ENCODE data around the gene CAMK1D. TPM values are rescaled to one million over a fixed set of nuclear protein-coding genes. Genes with fewer than 3 reads are reported as not detected.
"Not testable (repeated sequence)": the region's sequence is repeated elsewhere in the genome, so short reads cannot be mapped to it uniquely, and the experiment has no call there.

Gene CAMK1D
- total RNA-seq, 1 experiment from 2014 or later: 0.52 TPM

- DNase-seq (ENCODE audit: low read depth): not testable (repeated sequence)
These were observed 363.6 kb downstream of the CAMK1D start for GRCh38 chr10:12712984-12713316.

GRCh38 chr10:12716042-12716441 lies 366.7 kb downstream of the CAMK1D start:
- no peak for DNase-seq (ENCODE audit: low read depth)

GRCh38 chr10:12717981-12718707 lies 368.8 kb downstream of the CAMK1D start:
- DNase-seq (ENCODE audit: low read depth): no peak

GRCh38 chr10:12719365-12719764 lies 370.0 kb downstream of the CAMK1D start:
- no peak for DNase-seq (ENCODE audit: low read depth)

GRCh38 chr10:12720217-12720981 lies 371.1 kb downstream of the CAMK1D start:
- peak; percentile 87 for DNase-seq (ENCODE audit: low read depth)

- DNase-seq (ENCODE audit: low read depth): no peak
These were observed 372.0 kb downstream of the CAMK1D start for GRCh38 chr10:12721334-12721733.

- no peak for DNase-seq (ENCODE audit: low read depth)
These were observed 373.9 kb downstream of the CAMK1D start for GRCh38 chr10:12723220-12723619.

- DNase-seq (ENCODE audit: low read depth): no peak
These were observed 375.6 kb downstream of the CAMK1D start for GRCh38 chr10:12724807-12725579.

- not testable (repeated sequence) for DNase-seq (ENCODE audit: low read depth)
These were observed 376.2 kb downstream of the CAMK1D start for GRCh38 chr10:12725580-12725888.

GRCh38 chr10:12726971-12727831 lies 377.9 kb downstream of the CAMK1D start:
- DNase-seq (ENCODE audit: low read depth): no peak

GRCh38 chr10:12727832-12728215 lies 378.5 kb downstream of the CAMK1D start:
- peak; percentile 36 for DNase-seq (ENCODE audit: low read depth)

- DNase-seq (ENCODE audit: low read depth): peak; percentile 25
These were observed 379.1 kb downstream of the CAMK1D start for GRCh38 chr10:12728494-12728893.

- DNase-seq (ENCODE audit: low read depth): no peak
These were observed 380.5 kb downstream of the CAMK1D start for GRCh38 chr10:12729885-12730284.

GRCh38 chr10:12730809-12731519 lies 381.6 kb downstream of the CAMK1D start:
- no peak for DNase-seq (ENCODE audit: low read depth)

GRCh38 chr10:12733271-12733670 lies 383.9 kb downstream of the CAMK1D start:
- DNase-seq (ENCODE audit: low read depth): no peak

GRCh38 chr10:12735843-12736462 lies 386.6 kb downstream of the CAMK1D start:
- no peak for DNase-seq (ENCODE audit: low read depth)

- no peak for DNase-seq (ENCODE audit: low read depth)
These were observed 391.5 kb downstream of the CAMK1D start for GRCh38 chr10:12740813-12741212.

- DNase-seq (ENCODE audit: low read depth): no peak
These were observed 392.0 kb downstream of the CAMK1D start for GRCh38 chr10:12741360-12741804.

- no peak for DNase-seq (ENCODE audit: low read depth)
These were observed 393.4 kb downstream of the CAMK1D start for GRCh38 chr10:12742771-12743170.

- DNase-seq (ENCODE audit: low read depth): not testable (repeated sequence)
These were observed 394.1 kb downstream of the CAMK1D start for GRCh38 chr10:12743466-12743865.
